Tibial artery (tissue), 4 donors: ENCODE results near the gene ASB6.
A peak's percentile ranks its signal among the peaks of the same experiment; 100 is the strongest.

ENCODE experiments used
- DNase-seq, 2 donors: peaks; one replicate each; pipeline ENCODE4 v3.0.0-alpha.2; 2019
- H3K27ac ChIP-seq, 2 donors: fragments of 200-600 bp; sonication (generic) in 1 of 2; 1 replicate in 1 of 2; 2 replicates in 1 of 2; pipeline ENCODE4 v1.5.1; 2018 to 2019; ENCODE audit warnings: mild to moderate bottlenecking in 1 of 2
- H3K27me3 ChIP-seq, 2 donors: fragments of 200-600 bp; sonication (generic) in 1 of 2; one replicate each; pipeline versions ENCODE4 v1.5.1 to v1.6.0; 2016 to 2019
- H3K36me3 ChIP-seq, 3 donors: fragments of 200-600 bp; sonication (generic) in 2 of 3; one replicate each; pipeline ENCODE4 v1.5.1; 2016 to 2019; ENCODE audit warnings: mild to moderate bottlenecking in 2 of 3
- H3K4me1 ChIP-seq, 4 donors: fragments of 200-600 bp; sonication (generic) in 2 of 4; 1 replicate in 3 of 4; 2 replicates in 1 of 4; pipeline ENCODE4 v1.5.1; 2016 to 2019
- H3K4me3 ChIP-seq, 2 donors: fragments of 200-600 bp; sonication (generic) in 1 of 2; 1 replicate in 1 of 2; 2 replicates in 1 of 2; pipeline ENCODE4 v1.5.1; 2018 to 2019; ENCODE audit warnings: mild to moderate bottlenecking in 2 of 2
- H3K9me3 ChIP-seq, 3 donors: fragments of 200-600 bp; sonication (generic) in 1 of 3; one replicate each; pipeline ENCODE4 v1.5.1; 2016 to 2019
- intact Hi-C: fragments of 100-400 bp; cut with DNase I; formaldehyde crosslinking; loops from one replicate; pipeline ENCODE4 v1.15.0; 2023; ENCODE audit warnings: low total_unique reads
- TF ChIP-seq, protein P1 (sequence below), 2 experiments: fragments of 200-600 bp in 1 of 2; fragments of 450-650 bp in 1 of 2; IDR thresholded peaks; one replicate each; pipeline ENCODE4 v1.5.1; 2017 to 2019; ENCODE audit warnings: antibody characterized with exemption in 2 of 2, mild to moderate bottlenecking in 1 of 2, moderate library complexity in 1 of 2

The ASB6 gene

DNA sequence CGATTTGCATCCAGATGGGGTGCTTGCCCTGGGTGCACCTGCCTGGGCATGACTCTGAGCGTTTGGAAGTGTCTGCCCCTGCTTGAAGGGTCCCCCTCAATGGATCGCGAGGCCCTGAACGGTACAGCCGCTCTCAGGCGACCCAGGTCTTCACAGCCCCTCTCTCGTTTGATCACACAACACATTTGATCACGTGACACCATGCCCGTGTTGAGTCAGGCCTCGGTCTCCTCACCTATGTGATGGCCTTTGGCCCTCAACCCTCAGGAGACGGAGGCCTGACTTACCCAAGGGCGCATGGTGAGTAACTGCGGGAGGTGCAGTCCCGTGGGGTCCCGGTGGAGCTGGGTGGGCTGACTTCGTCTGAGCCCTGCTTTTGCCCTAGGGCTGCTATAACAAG, 3.0 kb upstream of the ASB6 start:
- DNase-seq = no peak
- no peaks in the 10 kb centered on the region for H3K36me3 ChIP-seq
- no peak overlapping the region for H3K27ac ChIP-seq
- H3K9me3 ChIP-seq = no peaks in the 10 kb centered on the region
- TF ChIP-seq, protein P1, sequence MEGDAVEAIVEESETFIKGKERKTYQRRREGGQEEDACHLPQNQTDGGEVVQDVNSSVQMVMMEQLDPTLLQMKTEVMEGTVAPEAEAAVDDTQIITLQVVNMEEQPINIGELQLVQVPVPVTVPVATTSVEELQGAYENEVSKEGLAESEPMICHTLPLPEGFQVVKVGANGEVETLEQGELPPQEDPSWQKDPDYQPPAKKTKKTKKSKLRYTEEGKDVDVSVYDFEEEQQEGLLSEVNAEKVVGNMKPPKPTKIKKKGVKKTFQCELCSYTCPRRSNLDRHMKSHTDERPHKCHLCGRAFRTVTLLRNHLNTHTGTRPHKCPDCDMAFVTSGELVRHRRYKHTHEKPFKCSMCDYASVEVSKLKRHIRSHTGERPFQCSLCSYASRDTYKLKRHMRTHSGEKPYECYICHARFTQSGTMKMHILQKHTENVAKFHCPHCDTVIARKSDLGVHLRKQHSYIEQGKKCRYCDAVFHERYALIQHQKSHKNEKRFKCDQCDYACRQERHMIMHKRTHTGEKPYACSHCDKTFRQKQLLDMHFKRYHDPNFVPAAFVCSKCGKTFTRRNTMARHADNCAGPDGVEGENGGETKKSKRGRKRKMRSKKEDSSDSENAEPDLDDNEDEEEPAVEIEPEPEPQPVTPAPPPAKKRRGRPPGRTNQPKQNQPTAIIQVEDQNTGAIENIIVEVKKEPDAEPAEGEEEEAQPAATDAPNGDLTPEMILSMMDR (IDR thresholded peaks at IDR 0.05) = no peak
- H3K4me3 ChIP-seq = no peak overlapping the region
- intact Hi-C loops = loop anchor here (5.0 kb wide), 1 partner anchor 92 kb away; no protein-coding TSS in a partner anchor
- H3K4me1 ChIP-seq = peaks cover 0 to 45% (median 35%) of the 10 kb centered on the region in 4 donors
- H3K27me3 ChIP-seq = no peaks in the 10 kb centered on the region

DNA sequence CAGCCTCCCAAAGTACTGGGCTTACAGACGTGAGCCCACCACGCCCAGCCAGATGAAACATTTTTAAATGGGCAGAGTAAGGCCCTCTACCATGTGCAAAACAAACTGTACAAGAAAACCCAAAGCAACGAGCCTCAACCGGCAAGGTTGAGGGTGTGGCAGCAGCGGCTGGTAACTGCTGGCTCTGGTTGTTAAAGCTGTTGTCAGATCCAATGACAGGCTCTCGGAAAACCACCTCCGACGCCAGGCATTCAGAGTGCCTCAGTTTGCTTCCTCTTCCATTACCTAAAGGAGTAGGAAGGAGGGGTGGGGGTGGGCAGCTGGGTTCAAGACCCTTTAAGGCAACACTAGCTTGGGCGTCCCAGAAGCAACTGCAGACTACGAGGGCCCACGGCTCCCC, 2.4 kb upstream of the ASB6 start:
- intact Hi-C loops = loop anchor here (5.0 kb wide), 1 partner anchor 93 kb away; no protein-coding TSS in a partner anchor
- Histone ChIP-seq H3K36me3 (peaks cover 0 to 4% (median 3%) of the 10 kb centered on the region in 3 donors), H3K9me3 (no peaks in the 10 kb centered on the region), H3K4me1 (peaks cover 0 to 45% (median 38%) of the 10 kb centered on the region in 4 donors), H3K27ac (no peak overlapping the region), H3K4me3 (no peak overlapping the region), H3K27me3 (no peaks in the 10 kb centered on the region)
- DNase-seq = no peak
- TF ChIP-seq, protein P1 (IDR thresholded peaks at IDR 0.05) = no peak

DNA sequence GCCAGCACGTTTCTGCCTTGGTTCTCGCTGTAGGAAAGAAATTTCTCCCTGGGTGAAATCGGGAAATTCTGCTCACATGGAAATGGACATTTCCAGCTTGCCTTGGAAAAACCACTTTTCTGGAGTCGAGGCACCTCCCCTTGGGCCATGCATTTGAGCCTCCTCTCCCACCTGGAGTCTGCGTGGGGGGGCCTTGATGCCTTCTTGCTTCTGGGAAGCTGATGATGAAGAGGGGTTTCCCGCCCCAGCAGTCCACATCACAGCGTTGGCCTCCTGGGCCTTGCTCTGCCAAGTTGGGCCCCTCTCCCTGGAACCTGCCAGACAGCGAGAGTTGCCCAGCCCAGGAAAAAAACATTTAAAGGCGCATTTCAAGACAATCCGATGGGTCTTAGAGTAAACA, 1.8 kb upstream of the ASB6 start:
- Histone ChIP-seq H3K27ac (no peak overlapping the region), H3K27me3 (no peaks in the 10 kb centered on the region), H3K4me1 (peaks cover 0 to 42% (median 34%) of the 10 kb centered on the region in 4 donors), H3K9me3 (no peaks in the 10 kb centered on the region), H3K4me3 (no peak overlapping the region), H3K36me3 (peaks cover 0 to 11% (median 10%) of the 10 kb centered on the region in 3 donors)
- intact Hi-C loops = loop anchor here (5.0 kb wide), 1 partner anchor 94 kb away; no protein-coding TSS in a partner anchor
- no peak for DNase-seq
- TF ChIP-seq, protein P1 (IDR thresholded peaks at IDR 0.05) = no peak

DNA sequence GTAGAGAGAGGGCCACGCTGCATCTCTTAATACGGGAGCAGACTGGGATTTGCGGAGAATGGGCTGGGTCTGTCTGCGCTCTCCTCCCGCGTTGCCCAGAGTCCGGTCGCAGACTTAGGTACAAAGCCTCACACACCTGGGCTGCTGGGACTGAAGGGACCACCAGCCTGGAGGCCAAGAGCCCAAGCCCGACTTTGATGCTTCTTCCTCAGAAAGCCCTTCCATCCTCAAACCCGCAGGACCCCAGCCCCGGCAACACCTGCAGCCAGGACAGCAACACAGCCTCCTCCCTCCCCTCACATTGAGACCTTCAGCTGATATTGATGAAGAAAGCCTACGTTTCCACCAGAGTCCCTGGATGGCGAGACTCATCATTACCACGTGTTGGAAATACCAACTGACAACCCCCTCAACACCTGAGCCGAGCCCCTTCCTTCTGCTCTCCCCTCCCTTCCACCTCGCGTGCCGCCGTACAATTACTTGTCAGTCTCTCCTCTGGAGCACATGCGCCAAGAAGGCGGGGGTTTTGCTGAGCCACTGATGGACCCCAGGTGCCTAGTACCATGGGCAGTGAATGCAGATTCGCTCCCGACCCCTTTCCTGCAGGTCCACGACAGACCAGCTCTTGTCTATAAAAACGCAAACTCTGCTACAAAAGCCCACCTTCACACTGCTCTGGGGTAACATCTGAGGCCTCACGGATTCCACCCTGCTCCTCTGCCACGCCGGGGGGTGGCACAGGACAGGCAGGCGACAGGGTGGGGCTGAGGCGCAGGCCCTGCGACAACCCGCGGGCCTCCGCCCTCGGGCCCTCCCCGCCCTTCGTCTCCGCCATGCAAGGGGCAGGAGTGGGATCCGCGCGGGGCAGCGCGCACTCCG, 841 bp downstream of the ASB6 start:
- peak overlapping the region; percentile 92 for H3K4me3 ChIP-seq
- no peaks in the 10 kb centered on the region for H3K27me3 ChIP-seq
- H3K36me3 ChIP-seq = peaks cover 22 to 36% (median 36%) of the 10 kb centered on the region in 3 donors
- TF ChIP-seq, protein P1 (IDR thresholded peaks at IDR 0.05) = no peak
- intact Hi-C loops = loop anchor here (5.0 kb wide), 1 partner anchor 96 kb away; no protein-coding TSS in a partner anchor
- H3K4me1 ChIP-seq = peaks cover 0 to 33% (median 27%) of the 10 kb centered on the region in 4 donors
- DNase-seq = no peak
- H3K9me3 ChIP-seq = no peaks in the 10 kb centered on the region
- peak overlapping the region; percentile 79 to 93 for H3K27ac ChIP-seq

DNA sequence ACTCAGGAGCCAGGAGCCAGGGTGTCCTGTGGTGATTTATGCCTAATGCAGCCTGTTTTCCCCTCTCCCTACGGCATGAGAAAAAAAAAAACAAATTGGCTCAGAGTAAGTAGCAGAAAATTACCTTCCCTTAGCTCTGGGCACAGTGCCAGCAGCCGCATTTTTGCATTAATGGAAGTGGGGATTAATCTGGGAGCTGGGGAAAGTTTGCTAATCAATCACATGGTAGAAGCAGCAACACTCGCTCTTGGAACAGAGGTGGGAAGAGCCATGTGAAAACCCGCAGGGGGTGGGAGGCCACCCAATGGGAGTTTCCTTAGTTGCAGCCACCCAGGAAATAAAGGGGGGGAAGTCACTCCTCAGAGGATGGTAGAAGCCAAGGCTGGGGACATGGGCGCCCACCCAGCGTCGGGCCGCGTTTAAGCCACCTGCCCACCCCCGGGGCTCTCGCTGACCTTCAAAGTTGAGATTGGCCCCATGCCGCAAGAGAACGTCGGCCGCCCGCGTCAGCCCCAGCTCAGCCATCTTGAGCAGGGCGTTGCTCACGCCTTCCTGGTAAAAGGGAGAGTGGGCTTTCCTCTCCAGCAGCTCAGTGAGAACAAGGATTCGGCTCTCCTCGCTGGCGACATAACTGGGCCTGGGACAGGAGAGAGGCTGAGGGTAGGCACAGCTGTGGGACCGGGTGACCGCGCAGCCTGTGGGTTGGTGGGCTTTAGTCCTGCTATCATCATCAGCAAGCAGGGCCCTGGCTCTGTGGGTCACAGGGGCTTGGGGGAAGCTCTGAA, 1.7 kb downstream of the ASB6 start:
- peaks cover 0 to 33% (median 27%) of the 10 kb centered on the region in 4 donors for H3K4me1 ChIP-seq
- no peak for DNase-seq
- TF ChIP-seq, protein P1 (IDR thresholded peaks at IDR 0.05) = no peak
- intact Hi-C loops = loop anchor here (5.0 kb wide), 1 partner anchor 97 kb away; no protein-coding TSS in a partner anchor
- no peaks in the 10 kb centered on the region for H3K27me3 ChIP-seq
- H3K9me3 ChIP-seq = no peaks in the 10 kb centered on the region
- H3K36me3 ChIP-seq = peaks cover 30 to 45% (median 44%) of the 10 kb centered on the region in 3 donors
- no peak overlapping the region for H3K27ac ChIP-seq
- H3K4me3 ChIP-seq = peak overlapping the region; percentile 92
